ENCODE results near the gene MYO15B. TPM values are rescaled to one million over a fixed set of nuclear protein-coding genes. Genes with fewer than 3 reads are reported as not detected.

MYO15B gene
- 1,000 to 10,000 TPM in 1 of 3 donors, 100 to 1,000 TPM in 2; 591 to 1,071 (median 660) TPM for total RNA-seq
- long read RNA-seq, donor 1, partial matches to known transcripts, result 245 of 314 reads
- long read RNA-seq, donor 1, other reads (novel, unspliced or antisense), result 67 of 314 reads
- long read RNA-seq, donor 2, partial matches to known transcripts, result 17 of 33 reads
- long read RNA-seq, donor 2, other reads (novel, unspliced or antisense), result 16 of 33 reads

GRCh38 chr17:75587675-75588595 lies at the start of gene MYO15B:
TSS of gene MYO15B (plus strand) at chr17:75587800. CDS start at chr17:75588058, 258 bp downstream.
- intact Hi-C loops (cut with DNase I, micrococcal nuclease), result no loop called here
- ATAC-seq, result peak; percentile 36
- TF ChIP-seq CTCF (IDR thresholded peaks at IDR 0.05), result no peak
- H3K4me1 ChIP-seq (ENCODE audit: low read depth), result peaks cover 17% of the 10 kb centered on the region
- DNase-seq, result peak; percentile 54 to 82 (median 74)
- peak within 1 kb of the TSS; percentile 24 for H3K4me3 ChIP-seq
- no peaks in the 10 kb centered on the region for H3K36me3 ChIP-seq (ENCODE audit: low read depth)
- no peaks in the 10 kb centered on the region for H3K9me3 ChIP-seq

GRCh38 chr17:75539967-75540729 lies 47.5 kb upstream of the MYO15B start:
- Histone ChIP-seq H3K9me3 (no peaks in the 10 kb centered on the region), H3K4me3 (no peak overlapping the region), H3K36me3 (ENCODE audit: low read depth) (no peaks in the 10 kb centered on the region), H3K4me1 (ENCODE audit: low read depth) (peaks cover 73% of the 10 kb centered on the region)
- ATAC-seq (no peak), DNase-seq (no peak)
- no peak for TF ChIP-seq CTCF (IDR thresholded peaks at IDR 0.05)
- intact Hi-C loops (cut with DNase I, micrococcal nuclease), result no loop called here

- Histone ChIP-seq H3K4me3 (no peak overlapping the region), H3K4me1 (ENCODE audit: low read depth) (peaks cover 67% of the 10 kb centered on the region), H3K36me3 (ENCODE audit: low read depth) (no peaks in the 10 kb centered on the region), H3K9me3 (no peaks in the 10 kb centered on the region)
- ATAC-seq, result peak; percentile 16
- intact Hi-C loops (cut with DNase I, micrococcal nuclease), result no loop called here
- no peak for TF ChIP-seq CTCF (IDR thresholded peaks at IDR 0.05)
- DNase-seq, result peak in 1 of 3 donors; percentile 52
Measured at GRCh38 chr17:75540923-75541503, 46.6 kb upstream of the MYO15B start.

- peaks cover 68% of the 10 kb centered on the region for H3K4me1 ChIP-seq (ENCODE audit: low read depth)
- ATAC-seq (peak; percentile 75), DNase-seq (peak; percentile 75 to 81 (median 81))
- H3K4me3 ChIP-seq, result no peak overlapping the region
- no peaks in the 10 kb centered on the region for H3K9me3 ChIP-seq
- no peak for TF ChIP-seq CTCF (IDR thresholded peaks at IDR 0.05)
- intact Hi-C loops (cut with DNase I, micrococcal nuclease), result no loop called here
- no peaks in the 10 kb centered on the region for H3K36me3 ChIP-seq (ENCODE audit: low read depth)
Measured at GRCh38 chr17:75542229-75542628, 45.4 kb upstream of the MYO15B start.

- Histone ChIP-seq H3K9me3 (no peaks in the 10 kb centered on the region), H3K4me1 (ENCODE audit: low read depth) (peaks cover 68% of the 10 kb centered on the region), H3K36me3 (ENCODE audit: low read depth) (no peaks in the 10 kb centered on the region), H3K4me3 (no peak overlapping the region)
- DNase-seq (peak in 2 of 3 donors; percentile 63 to 65), ATAC-seq (peak; percentile 56)
- intact Hi-C loops (cut with DNase I, micrococcal nuclease), result no loop called here
- TF ChIP-seq CTCF (IDR thresholded peaks at IDR 0.05), result no peak
Measured at GRCh38 chr17:75542728-75543336, 44.8 kb upstream of the MYO15B start.
